ENCODE data around the gene TXNL4A.

DNA sequence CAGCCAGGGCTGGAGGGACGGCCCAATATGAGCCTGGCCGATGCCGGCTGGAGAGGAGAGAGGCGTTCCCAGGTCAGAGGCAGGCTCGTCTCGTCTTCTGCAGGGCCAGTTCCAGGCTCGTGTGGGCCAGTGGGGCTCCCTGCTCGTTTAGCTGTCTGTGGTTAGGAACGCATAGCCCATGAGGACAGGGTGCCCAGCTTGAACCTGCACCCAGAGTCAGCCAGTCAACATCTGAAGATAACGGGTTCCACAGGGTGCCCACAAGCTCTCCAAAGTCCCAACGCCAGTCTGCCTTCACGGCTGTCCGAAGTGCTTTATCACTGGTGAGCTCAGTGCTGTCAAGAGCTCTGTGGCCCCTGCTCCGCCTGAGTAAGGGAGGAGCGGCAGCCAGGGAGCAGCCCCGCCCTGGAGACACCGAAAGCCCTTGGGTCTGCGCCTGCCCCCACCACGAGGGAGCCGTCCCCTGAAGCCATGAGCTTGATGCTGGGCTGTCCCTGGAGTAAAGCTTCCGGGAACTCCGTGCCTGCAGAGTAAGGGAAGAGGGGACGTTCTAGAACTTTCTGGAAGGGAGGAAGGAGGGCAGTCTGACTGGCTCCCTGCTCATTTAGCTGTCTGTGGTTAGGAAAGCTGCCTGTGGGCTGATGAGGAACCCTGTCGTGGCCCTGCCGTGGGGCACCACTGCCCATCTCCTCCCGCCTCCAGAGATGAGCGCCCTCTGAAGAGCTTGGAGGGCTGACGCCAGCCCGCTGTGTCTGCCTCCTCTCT, 26.7 kb downstream of the TXNL4A start:
- no peak for TF ChIP-seq ZFX (IDR thresholded peaks at IDR 0.05)
- TF ChIP-seq, protein P1, sequence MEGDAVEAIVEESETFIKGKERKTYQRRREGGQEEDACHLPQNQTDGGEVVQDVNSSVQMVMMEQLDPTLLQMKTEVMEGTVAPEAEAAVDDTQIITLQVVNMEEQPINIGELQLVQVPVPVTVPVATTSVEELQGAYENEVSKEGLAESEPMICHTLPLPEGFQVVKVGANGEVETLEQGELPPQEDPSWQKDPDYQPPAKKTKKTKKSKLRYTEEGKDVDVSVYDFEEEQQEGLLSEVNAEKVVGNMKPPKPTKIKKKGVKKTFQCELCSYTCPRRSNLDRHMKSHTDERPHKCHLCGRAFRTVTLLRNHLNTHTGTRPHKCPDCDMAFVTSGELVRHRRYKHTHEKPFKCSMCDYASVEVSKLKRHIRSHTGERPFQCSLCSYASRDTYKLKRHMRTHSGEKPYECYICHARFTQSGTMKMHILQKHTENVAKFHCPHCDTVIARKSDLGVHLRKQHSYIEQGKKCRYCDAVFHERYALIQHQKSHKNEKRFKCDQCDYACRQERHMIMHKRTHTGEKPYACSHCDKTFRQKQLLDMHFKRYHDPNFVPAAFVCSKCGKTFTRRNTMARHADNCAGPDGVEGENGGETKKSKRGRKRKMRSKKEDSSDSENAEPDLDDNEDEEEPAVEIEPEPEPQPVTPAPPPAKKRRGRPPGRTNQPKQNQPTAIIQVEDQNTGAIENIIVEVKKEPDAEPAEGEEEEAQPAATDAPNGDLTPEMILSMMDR (conservative IDR thresholded peaks at IDR 0.05): no peak
